GM21381 (cell line): Measurements from ENCODE around the gene TSPOAP1.
"Not testable (repeated sequence)": the region's sequence is repeated elsewhere in the genome, so short reads cannot be mapped to it uniquely, and the experiment has no call there.

Experiments used
- ATAC-seq: cut with Tn5 transposase; IDR thresholded peaks from one replicate; pipeline ENCODE4 v1.9.1; 2021; ENCODE audit warnings: mild to moderate bottlenecking, moderate library complexity; ENCODE audit not compliant: unreplicated experiment

The TSPOAP1 gene

GRCh38 chr17:58341136-58341860 lies 12.7 kb upstream of the TSPOAP1 start:
- ATAC-seq: not testable (repeated sequence)

- no peak for ATAC-seq
Measured at GRCh38 chr17:58340405-58340876, 11.8 kb upstream of the TSPOAP1 start.

- no peak for ATAC-seq
Measured at GRCh38 chr17:58339755-58340404, 11.3 kb upstream of the TSPOAP1 start.

- ATAC-seq: peak; percentile 26
Measured at GRCh38 chr17:58338841-58339754, 10.5 kb upstream of the TSPOAP1 start.

- no peak for ATAC-seq
Measured at GRCh38 chr17:58338454-58338840, 9.9 kb upstream of the TSPOAP1 start.

GRCh38 chr17:58337600-58338453 lies 9.2 kb upstream of the TSPOAP1 start:
- ATAC-seq: peak; percentile 52

- ATAC-seq: no peak
Measured at GRCh38 chr17:58337210-58337599, 8.6 kb upstream of the TSPOAP1 start.

- ATAC-seq: no peak
Measured at GRCh38 chr17:58336456-58337209, 8.0 kb upstream of the TSPOAP1 start.

- ATAC-seq: no peak
Measured at GRCh38 chr17:58335779-58336455, 7.3 kb upstream of the TSPOAP1 start.

- no peak for ATAC-seq
Measured at GRCh38 chr17:58335061-58335731, 6.6 kb upstream of the TSPOAP1 start.

GRCh38 chr17:58334661-58335060 lies 6.1 kb upstream of the TSPOAP1 start:
- no peak for ATAC-seq

GRCh38 chr17:58334256-58334655 lies 5.7 kb upstream of the TSPOAP1 start:
- no peak for ATAC-seq

- no peak for ATAC-seq
Measured at GRCh38 chr17:58333736-58334207, 5.2 kb upstream of the TSPOAP1 start.

- no peak for ATAC-seq
Measured at GRCh38 chr17:58332778-58333735, 4.5 kb upstream of the TSPOAP1 start.

- ATAC-seq: no peak
Measured at GRCh38 chr17:58331815-58332777, 3.5 kb upstream of the TSPOAP1 start.
